HFF-Myc (cell line): ENCODE measurements around the gene TMIGD1.
"Not testable (repeated sequence)": the region's sequence is repeated elsewhere in the genome, so short reads cannot be mapped to it uniquely, and the experiment has no call there.

Experiments
- DNase-seq: peaks from one replicate; pipeline ENCODE4 v3.0.0-alpha.2; 2011; ENCODE audit warnings: low read depth; ENCODE audit errors: extremely low read depth
- H3K4me3 ChIP-seq: replicated peaks from 2 replicates; pipeline ENCODE4 v1.5.1; 2011; ENCODE audit warnings: low read depth, mild to moderate bottlenecking, control low read depth, low read length
- CTCF ChIP-seq: IDR thresholded peaks from 2 replicates; pipeline ENCODE4 v1.5.1; 2012; ENCODE audit warnings: mild to moderate bottlenecking, low read depth, low read length, control low read depth; ENCODE audit errors: missing control alignments

The TMIGD1 gene

GRCh38 chr17:30358055-30358760 lies 24.4 kb upstream of the TMIGD1 start:
- no peak for DNase-seq
- TF ChIP-seq CTCF, result no peak
- H3K4me3 ChIP-seq, result no peak overlapping the region

GRCh38 chr17:30357476-30357875 lies 23.6 kb upstream of the TMIGD1 start:
- DNase-seq, result no peak
- H3K4me3 ChIP-seq, result no peak overlapping the region
- TF ChIP-seq CTCF, result no peak

- no peak for TF ChIP-seq CTCF
- no peak for DNase-seq
These were observed 20.8 kb upstream of the TMIGD1 start for GRCh38 chr17:30354701-30355100.

GRCh38 chr17:30352240-30352814 lies 18.5 kb upstream of the TMIGD1 start:
- no peak overlapping the region for H3K4me3 ChIP-seq
- TF ChIP-seq CTCF, result no peak
- DNase-seq, result no peak

More at GRCh38 chr17:30354701-30355100, 20.8 kb upstream of the TMIGD1 start:
- no peak overlapping the region for H3K4me3 ChIP-seq

- no peak for TF ChIP-seq CTCF
- no peak overlapping the region for H3K4me3 ChIP-seq
- no peak for DNase-seq
These were observed 17.9 kb upstream of the TMIGD1 start for GRCh38 chr17:30351735-30352134.

GRCh38 chr17:30351263-30351662 lies 17.4 kb upstream of the TMIGD1 start:
- not testable (repeated sequence) for H3K4me3 ChIP-seq, DNase-seq

GRCh38 chr17:30349252-30349651 lies 15.4 kb upstream of the TMIGD1 start:
- TF ChIP-seq CTCF, result no peak
- no peak for DNase-seq
- H3K4me3 ChIP-seq, result no peak overlapping the region
